Measurements from ENCODE around the gene SMS.

The SMS gene

GRCh38 chrX:22039541-22039940 lies 99.0 kb downstream of the SMS start:
- no peak for TF ChIP-seq CTCF (IDR thresholded peaks at IDR 0.05; ENCODE audit: insufficient read depth, low read length, missing control alignments)
- H3K4me3 ChIP-seq (ENCODE audit: low read depth, low read length), result no peak overlapping the region
- CTCF ChIA-PET, result no interaction called here
- POLR2A ChIA-PET, result no interaction called here
- DNase-seq (ENCODE audit: low read depth, low spot score), result no peak

GRCh38 chrX:22040184-22040583 lies 99.7 kb downstream of the SMS start:
- TF ChIP-seq CTCF (IDR thresholded peaks at IDR 0.05; ENCODE audit: insufficient read depth, low read length, missing control alignments), result no peak
- DNase-seq (ENCODE audit: low read depth, low spot score), result no peak
- H3K4me3 ChIP-seq (ENCODE audit: low read depth, low read length), result no peak overlapping the region
- POLR2A ChIA-PET, result no interaction called here
- CTCF ChIA-PET, result no interaction called here

- POLR2A ChIA-PET, result no interaction called here
- TF ChIP-seq CTCF (IDR thresholded peaks at IDR 0.05; ENCODE audit: insufficient read depth, low read length, missing control alignments), result no peak
- CTCF ChIA-PET, result interaction anchor here (0.9 kb wide), 1 partner anchor 39 kb away, joined by 3 read pairs; no protein-coding TSS in a partner anchor
Observed at GRCh38 chrX:22041907-22042530, 101.5 kb downstream of the SMS start.

GRCh38 chrX:22043872-22044271 lies 103.4 kb downstream of the SMS start:
- TF ChIP-seq CTCF (IDR thresholded peaks at IDR 0.05; ENCODE audit: insufficient read depth, low read length, missing control alignments), result no peak
- ChIA-PET POLR2A (no interaction called here), CTCF (no interaction called here)
- no peak overlapping the region for H3K4me3 ChIP-seq (ENCODE audit: low read depth, low read length)
- DNase-seq (ENCODE audit: low read depth, low spot score), result no peak

More at GRCh38 chrX:22041907-22042530, 101.5 kb downstream of the SMS start:
- no peak overlapping the region for H3K4me3 ChIP-seq (ENCODE audit: low read depth, low read length)
- no peak for DNase-seq (ENCODE audit: low read depth, low spot score)
